ENCODE results near the gene KCNAB3. TPM values are rescaled to one million over a fixed set of nuclear protein-coding genes. Genes with fewer than 3 reads are reported as not detected.

The KCNAB3 gene
- total RNA-seq, 1 donor from 2014 or later, result 2.7 TPM

DNA sequence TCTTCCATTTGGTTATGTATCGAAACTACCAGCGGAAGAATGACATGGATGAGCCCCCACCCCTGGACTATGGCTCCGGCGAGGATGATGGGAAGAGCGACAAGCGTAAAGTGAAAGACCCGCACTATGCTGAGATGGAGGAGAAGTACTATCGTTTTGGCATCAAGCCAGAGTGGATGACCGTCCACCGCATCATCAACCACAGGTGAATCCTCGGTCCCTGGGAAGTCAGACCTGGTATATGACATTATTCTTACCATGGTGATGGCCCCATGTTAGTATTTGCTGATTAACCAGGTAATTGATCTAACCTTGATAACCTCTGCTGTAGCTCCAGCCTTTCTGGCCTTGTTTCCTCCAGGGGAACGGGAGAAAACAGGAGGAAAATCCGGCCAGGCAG, 32.6 kb downstream of the KCNAB3 start:
- DNase-seq, result no peak

DNA sequence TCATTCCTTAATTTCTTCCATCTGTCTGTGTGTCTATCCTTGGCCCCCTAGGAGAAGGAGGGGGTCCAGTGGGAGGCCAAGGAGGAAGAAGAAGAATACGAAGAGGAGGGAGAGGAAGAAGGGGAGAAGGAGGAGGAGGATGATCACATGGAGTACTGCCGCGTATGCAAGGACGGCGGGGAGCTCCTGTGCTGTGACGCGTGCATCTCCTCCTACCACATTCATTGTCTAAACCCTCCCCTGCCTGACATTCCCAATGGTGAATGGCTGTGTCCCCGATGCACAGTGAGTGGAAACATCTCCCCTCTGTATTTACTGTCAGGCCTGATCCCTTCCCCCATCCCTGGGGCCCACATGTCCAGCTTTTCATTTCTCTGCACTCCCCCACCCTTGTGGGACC, 34.8 kb downstream of the KCNAB3 start:
- DNase-seq, result no peak

DNA sequence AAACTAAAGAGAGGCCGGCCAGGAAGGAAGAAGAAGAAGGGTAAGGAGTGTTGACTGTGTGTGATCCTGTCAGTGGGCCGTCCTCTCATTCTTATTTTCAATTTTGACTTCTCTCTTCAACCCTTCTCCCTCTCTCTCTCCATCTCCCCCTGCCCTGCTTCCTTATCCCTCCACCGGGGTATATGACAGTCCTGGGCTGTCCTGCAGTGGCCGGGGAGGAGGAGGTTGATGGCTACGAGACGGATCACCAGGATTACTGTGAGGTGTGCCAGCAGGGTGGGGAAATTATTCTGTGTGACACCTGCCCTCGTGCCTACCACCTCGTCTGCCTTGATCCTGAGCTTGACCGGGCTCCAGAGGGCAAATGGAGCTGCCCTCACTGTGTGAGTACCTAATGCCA, 35.4 kb downstream of the KCNAB3 start:
- DNase-seq, result no peak

DNA sequence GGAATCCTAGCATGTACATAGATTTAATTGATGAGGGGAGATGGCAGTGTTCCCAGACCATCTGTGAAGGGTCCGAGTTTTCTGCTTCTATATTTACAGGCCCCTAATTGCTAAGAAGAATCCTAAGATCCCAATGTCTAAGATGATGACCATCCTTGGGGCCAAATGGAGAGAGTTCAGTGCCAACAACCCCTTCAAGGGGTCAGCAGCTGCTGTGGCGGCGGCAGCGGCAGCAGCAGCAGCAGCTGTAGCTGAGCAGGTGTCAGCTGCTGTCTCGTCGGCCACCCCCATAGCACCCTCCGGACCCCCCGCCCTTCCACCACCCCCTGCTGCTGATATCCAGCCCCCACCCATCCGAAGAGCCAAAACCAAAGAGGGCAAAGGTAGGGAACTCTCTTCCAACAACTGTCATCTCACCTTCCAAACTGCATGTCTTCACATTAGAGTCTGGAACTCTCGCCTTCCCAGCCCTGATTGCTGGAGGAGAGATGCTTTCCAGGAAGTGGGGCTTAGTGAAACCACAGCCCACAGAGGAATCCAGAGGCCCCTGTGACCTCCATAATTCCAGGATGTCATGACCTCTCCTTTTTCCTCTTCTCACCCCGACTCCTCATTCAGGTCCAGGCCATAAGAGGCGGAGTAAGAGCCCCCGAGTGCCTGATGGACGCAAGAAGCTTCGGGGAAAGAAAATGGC, 36.3 kb downstream of the KCNAB3 start:
- no peak for DNase-seq

DNA sequence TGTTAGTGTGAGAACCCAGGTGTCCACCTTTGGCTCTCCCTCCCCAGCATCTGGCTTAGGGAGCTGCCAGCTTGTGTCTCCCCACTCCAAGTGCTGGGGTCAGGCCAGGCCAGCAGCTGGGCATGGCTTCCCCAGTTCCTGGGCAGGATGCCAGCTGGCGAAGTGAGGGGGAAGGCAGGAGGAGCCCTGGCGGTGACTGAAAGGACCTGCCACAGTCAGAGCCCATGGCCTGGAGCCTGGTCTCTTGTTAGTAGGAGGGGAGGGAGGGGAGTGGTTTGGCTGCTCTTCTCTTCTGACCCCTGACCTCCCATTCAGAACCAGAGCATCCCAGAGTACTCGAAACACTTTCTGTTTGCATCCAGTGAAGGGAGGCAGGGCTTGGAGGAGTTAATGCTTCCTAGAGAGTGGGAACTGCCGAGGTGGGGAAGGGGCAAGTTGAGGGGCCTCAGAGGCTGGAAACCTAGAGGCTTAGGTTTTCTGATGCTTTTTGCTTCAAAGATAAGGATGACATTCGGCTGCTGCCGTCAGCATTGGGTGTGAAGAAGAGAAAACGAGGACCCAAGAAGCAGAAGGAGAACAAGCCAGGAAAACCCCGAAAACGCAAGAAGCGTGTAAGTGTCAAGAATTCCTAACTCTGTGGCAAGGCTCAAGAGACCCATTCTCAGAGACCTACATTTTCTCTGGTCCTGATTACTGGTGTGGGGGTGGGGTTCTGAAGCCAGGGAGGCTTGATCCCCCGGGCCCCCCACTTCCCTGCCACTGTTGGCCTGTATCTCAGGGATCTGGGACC, 40.3 kb downstream of the KCNAB3 start:
- DNase-seq, result peak; percentile 89

DNA sequence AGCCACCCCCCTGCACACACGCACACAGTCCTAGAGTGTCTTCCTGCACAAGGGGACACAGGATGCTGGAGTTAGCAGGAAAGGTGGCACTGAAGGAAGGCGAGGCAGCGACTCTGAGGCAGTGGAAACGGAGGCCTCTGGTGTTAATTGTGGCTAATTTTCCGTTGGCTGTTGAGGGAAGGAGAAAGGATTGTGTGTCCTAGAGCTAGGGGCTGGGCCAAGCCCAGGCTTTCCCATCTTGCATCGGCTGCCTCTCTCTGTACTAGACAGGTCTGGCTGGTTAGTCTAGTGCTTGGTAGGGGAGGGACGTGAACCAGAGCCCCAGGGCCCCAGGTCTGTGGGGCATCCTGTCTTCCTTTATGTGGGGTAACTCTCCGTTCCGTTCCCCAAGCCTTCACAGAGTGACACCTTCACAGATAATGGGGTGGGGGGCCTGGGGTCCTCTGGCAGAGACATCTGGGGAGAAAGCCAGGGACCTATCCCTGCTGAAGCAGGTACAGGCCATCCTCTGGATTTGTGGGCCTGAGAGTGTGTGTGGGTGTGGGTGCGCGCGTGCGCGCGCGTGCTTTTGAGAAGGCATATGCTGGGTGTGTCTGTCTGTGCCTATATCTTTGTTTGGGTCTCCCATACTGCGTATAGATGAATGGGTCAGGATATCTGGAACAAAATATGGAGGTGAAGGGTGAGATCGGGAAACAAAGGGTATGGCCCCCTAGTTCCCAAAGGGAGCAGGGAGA, 41.3 kb downstream of the KCNAB3 start, which contains the start of gene CHD3:
Gene CHD3 (plus strand): TSS at position 606 of the 737 bp plus-strand sequence. CDS start 212 bp downstream, outside the sequence.
- DNase-seq, result peak; percentile 11

DNA sequence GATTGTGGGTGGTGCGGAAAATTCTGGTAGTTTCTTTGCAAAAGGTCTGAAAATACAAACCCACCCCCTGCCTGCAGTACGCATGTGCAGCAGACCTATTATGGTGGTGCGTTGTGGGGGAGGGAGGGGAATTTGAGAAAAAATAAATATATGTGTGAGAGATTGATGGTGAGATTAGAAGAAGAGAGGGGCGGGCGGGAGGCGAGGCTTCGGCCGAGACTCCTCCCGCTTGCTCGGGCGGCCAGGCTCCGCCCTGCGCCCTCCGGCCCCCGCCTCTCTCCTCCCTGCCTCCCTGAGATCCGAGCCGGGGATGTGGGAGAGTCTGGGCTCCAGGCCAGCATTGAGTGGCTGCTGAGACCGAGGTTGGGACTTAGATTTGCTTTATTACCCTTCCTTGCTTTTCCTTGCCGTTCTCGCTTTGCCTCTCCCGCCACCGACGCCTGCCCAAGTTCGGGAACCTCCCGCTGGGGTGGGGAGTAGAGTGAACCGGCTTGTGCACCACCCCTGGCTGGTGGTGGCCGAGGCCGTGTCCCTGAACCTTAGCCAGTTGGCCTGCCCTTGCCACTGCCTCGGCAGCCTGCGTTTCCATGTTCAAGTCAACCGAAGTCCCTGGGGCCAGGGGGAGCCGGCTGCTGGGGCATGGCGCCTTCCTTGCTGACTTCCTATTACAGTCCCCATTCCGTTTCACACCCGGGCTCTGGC, 42.0 kb downstream of the KCNAB3 start:
- DNase-seq, result peak; percentile 91

DNA sequence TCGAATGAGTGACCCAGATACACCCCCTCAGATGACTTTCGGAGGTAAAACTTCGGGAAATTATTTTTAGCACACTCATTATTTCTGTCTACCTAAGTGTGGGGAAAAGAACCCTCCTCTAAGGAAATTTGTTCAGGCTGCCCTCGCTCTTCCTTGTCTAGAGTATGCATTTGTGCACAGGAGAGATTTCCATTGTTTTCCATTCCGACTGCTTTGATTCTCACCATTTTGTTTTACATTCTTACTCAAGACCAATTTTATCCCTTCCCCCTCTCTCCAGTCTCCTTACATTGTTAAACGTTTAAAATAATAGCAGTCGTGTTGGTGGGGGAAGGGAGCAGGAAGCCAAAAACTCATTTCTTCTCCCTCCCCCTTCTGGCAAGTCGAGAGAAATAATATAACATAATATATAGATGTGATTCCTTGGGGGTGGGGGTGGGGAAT, 42.6 kb downstream of the KCNAB3 start:
- peak; percentile 9 for DNase-seq

DNA sequence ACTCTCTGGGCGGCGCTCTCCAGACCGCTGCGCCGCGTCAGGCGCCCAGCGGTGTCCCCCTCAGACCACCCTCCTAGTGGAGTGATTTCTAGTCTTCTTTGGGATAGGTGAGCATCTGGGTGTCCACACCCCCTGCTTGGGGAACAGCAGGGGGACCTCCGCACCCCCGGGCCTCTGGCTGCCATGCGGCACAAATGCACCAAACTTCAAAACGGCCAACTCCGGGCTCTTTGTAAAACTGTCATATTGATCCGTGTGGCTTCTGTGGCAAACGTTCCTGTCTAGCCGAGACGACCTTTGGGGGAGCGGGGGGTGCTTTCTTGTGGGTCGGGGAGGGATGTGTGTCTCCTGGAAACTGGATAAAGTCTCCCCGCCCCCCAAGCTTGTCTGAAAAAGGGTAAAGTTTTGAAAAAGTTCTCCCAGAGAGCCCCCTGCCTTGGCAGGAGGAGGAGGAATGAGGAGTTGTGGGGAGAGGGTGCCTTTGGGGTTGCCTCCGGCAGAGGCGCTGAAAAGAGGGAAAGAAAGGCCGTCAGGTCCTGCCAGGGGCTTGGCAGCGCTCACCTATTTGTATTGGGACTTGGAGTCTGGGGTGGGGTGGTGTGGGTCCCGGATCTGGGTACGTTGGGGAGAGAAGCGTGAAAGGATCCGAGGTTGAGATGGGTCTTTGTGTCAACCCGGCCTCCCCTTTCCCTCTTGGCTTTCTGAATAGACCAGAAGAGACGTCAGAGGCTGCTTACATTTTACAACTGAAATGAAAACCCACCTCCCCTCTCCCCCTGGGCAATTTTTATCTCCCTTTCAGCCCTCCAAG, 43.2 kb downstream of the KCNAB3 start:
- no peak for DNase-seq

DNA sequence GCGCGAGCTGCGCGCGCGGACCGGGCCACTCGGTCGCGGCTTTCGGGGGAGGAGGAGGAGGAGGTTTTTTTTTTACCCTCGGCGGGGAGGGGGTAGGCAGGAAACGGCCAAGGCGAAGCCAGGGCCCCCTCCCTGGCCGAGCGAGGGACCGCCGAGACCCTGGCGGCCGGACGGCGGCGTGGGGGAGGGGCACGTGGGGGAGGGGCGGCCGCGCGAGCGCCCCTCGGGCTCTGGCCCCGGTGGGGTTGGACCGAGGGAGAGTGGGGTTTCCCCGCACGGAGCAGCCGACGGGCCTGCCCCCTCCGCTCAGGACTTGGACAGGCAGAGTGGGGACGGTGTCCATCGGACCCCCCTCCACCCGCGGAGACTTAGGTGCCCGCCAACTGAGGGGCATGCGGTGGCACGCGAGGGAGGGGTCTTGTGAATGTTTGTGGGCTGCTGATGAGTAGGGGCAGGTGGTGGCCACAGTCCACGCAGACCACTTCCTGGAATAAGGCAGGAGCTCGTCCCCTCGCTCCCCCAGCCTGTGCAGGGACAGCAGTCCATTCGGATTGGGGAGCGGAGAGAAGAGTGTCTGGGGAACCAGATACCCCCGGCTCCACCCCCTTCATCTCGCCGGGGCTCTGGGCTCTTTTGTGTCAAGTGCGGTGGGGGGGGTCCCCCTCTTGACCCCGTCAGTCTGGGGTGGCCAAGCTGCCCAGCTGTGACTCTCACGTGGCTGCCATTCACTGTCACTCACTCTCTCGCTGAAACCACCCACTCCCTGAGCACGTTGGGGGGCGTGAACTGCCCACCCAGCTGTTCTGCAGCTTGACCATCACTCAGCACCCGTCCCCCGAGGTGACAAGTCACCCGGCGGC, 44.1 kb downstream of the KCNAB3 start:
- DNase-seq, result no peak

DNA sequence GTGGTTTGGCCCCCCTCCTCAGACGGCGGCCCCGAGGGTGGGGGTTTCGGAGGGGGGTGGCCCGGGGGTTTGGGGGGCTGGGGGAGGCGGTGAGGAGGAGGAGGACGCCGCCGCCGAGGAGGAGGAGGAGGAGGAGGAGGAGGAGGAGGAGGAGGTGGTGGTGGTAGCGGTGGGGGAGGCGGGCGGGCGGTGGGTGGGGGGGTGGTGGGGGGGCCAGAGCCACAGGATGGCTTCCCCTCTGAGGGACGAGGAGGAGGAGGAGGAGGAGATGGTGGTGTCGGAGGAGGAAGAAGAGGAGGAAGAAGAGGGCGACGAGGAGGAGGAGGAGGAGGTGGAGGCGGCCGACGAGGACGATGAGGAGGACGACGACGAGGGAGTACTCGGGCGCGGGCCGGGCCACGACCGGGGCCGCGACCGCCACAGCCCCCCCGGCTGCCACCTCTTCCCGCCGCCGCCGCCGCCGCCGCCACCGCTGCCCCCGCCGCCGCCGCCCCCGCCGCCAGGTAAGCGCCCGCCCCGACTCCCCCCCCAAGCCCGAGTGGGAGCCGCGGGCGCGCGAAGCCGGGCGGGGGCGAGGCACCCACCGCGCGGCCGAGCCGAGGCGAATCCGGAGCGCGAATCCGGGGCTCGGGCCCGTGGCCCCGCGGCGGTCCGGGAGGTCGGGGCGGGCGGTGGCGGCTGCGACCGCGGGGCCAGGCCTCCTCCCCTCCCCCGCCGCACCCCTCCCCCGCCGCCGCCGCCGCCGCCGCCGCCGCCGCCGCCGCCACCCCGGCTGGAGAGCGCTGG, 44.9 kb downstream of the KCNAB3 start:
- DNase-seq, result no peak

DNA sequence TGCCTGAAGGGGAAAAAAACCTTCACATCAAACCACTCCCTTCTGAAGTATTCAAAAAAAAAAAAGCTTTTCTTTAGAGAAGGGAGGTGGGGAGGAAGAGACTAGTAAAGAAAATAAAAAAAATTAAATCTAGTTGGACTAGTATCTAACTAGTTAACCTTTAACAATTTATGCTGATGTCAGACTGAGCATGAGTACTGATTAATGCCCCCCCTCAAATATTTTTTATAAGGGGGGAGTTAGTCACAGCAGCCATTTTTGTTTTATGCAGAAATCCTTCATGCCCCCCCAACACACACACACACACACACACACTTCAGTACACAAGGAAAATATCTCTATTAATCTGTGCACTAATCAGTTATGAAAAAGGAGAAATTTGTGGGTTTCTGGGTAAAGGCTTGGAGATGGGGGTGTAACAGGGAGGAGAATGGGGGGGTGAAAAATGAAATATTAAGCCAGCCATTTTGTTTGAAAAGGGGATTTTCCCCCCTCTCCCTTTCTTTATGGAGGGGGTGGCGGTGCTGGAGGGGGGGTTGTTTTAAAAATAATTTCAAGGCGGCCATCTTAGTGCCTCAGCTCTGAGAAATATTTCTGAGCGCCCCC, 45.8 kb downstream of the KCNAB3 start:
- no peak for DNase-seq

DNA sequence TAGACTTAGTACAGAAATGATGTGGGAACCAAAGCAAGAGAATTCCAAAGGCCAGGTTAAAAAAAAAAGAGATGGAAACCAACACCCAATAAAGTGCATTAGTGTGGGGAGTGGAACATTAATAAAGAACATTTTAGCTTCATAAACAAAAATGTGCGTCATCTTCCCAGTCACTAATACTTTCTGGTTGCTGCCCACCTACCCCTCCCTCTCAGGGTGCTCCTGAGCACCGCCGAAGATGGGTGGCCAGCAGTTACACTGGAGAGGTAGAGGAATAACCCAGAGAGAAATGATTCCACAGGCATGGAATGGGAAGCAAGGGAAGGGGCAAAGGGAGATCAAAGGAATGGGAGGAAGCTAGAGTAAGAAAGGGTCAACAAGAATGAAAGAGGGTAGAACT, 47.0 kb downstream of the KCNAB3 start:
- DNase-seq, result no peak

DNA sequence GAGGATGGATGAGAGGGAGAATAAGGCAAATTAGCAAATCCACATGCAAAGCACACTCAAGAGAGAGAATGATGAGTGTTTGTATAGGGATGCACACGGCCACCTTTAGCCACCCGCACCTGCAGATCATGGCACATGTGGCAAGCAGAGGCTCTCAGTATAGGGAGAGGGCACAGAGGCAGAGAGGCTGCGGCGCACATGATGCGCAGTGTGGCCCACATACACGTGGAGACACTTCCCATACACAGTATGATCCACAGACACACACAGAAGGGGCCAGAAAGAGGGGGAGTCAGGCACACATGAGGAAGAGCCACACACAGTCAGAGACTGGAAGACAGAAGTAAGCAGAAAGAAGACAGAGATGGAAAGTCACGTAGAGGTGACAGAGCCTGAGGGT, 47.6 kb downstream of the KCNAB3 start:
- no peak for DNase-seq

DNA sequence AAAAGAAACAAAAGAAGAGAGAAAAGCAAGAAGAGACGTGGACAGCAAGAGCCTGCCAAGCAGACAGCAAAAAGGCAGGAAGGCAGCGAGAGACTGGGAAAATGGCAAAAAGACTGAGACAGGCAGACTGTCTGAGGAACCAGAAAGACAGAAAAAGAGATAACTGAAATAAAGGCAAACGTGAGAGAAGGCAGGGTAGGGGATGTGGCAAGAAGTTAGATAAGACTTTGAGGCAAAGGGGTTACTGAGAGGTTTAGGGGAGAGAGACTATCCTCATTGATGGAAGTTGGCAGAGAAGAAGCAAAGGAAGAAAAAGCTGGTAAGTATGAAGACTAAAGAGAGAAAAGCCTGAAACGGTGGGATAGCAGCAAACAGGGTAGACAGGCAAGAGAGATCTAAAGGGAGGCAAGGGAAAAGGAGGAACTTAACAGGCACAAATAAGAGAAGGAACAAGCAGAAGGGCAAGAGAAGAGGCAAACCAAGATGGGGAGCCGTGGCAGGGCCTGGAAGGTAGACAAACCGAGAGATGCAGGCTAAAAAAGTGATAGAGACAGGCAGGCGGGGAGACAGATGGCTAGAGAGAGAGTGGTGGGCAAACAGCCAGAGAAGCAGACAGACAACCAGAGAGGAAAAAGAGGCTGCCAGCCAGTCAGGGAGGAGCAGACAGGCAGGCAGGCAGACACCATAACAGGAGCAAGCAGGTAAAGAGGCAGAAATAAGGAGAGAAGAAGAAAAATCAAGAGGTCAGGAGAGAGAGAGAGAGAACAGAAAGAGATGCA, 48.2 kb downstream of the KCNAB3 start:
- DNase-seq, result peak; percentile 18

DNA sequence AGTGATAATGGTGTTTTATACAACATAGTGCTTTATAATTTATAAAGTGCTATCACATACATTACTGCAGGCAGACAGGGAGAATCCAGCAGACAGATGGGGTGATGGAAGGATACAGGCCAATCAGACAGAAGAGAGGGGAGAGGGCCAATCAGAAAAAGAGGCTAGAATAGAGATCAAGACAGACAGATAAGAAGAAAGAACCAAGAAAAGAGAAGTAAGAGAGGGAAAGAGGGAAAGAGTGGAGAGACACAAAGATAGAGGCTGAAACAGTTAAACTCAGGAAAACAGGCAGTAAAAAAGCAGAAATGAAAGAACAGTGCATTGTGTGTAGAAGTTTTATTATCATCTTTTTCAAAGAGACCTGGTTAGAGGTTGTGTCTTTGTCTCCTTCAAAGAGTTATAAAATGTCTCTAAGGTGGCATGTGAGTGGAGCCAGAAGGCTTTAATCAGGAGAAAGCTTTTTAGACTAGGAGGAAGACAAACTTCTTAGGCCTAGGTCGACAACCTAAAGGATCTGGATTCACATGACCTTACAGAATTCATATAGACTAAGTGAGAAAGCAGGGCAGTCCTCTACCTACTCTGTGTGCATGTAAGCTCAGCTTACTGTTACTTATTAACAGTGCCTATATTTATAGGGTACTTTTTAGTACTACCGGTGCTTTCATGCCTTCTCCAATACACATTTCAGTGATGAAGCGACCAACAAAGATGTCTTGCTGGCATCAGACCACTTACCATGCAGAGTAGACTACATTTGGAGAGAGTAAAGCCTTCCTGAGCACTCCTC, 49.4 kb downstream of the KCNAB3 start:
- no peak for DNase-seq

DNA sequence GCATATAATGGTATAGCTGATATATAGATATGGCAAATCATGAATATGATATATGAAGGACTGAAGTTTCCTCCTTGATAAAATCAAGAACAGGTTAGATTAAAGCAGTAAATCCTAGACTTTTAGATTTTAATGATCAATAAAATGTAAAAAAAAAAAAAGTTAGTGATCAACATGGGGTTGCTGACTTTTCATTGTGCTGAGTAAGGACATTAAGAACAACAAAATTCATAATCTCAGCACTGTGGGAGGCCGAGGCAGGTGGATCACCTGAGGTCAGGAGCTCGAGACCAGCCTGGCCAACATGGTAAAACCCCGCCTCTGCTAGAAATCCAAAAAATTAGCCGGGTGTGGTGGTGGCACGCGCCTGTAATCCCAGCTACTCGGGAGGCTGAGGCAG, 51.4 kb downstream of the KCNAB3 start:
- DNase-seq, result no peak

All from occipital lobe (tissue), 2 donors.